IMR-90 (cell line): ENCODE data around the gene CDH23. TPM values are rescaled to one million over a fixed set of nuclear protein-coding genes. Genes with fewer than 3 reads are reported as not detected.

Experiments used
- ATAC-seq: fragments of 200-7000 bp; cut with Tn5 transposase; 2 replicates; pipeline ENCODE4 v1.9.1; 2020; ENCODE audit warnings: low read depth, mild to moderate bottlenecking, moderate library complexity
- BruUV-seq: library from RNA; stranded (reverse); fragments of 400-500 nt; replicated peaks from 2 replicates; lab custom pipeline; 2021; lab: Mats Ljungman, UMichigan
- CTCF ChIA-PET: fragments of 300-600 bp; formaldehyde crosslinking; extraction: SDS; loops from one replicate; lab custom pipeline; 2021; ENCODE audit warnings: antibody characterized with exemption; lab: Yijun Ruan, JAX
- POLR2A ChIA-PET: fragments of 300-600 bp; sonication (Branson Sonifier 250); formaldehyde crosslinking; loops from one replicate; lab custom pipeline; 2022; ENCODE audit warnings: antibody characterized with exemption; ENCODE audit not compliant: unreplicated experiment; lab: Charles Lee
- DNase-seq: peaks from one replicate; pipeline ENCODE4 v3.0.0; 2013
- H2AFZ ChIP-seq: replicated peaks from 2 replicates; pipeline ENCODE3; 2013; ENCODE audit warnings: low read length, mild to moderate bottlenecking; ENCODE audit not compliant: poor library complexity
- H2AK5ac ChIP-seq: 2 replicates; pipeline ENCODE4 v1.6.1; 2013; ENCODE audit warnings: low read depth, low read length, inconsistent platforms
- H2AK9ac ChIP-seq: replicated peaks from 2 replicates; pipeline ENCODE3; 2013; ENCODE audit warnings: mild to moderate bottlenecking, low read depth, low read length, moderate library complexity; ENCODE audit not compliant: poor library complexity
- H2BK120ac ChIP-seq: 2 replicates; pipeline ENCODE4 v1.6.1; 2013; ENCODE audit warnings: low read depth, low read length, inconsistent platforms
- H2BK15ac ChIP-seq: 3 replicates; pipeline ENCODE4 v1.6.1; 2013; ENCODE audit warnings: low read depth, low read length, inconsistent platforms
- H2BK20ac ChIP-seq: 2 replicates; pipeline ENCODE4 v1.6.1; 2013; ENCODE audit warnings: low read depth, mild to moderate bottlenecking, inconsistent platforms, low read length, moderate library complexity
- H2BK5ac ChIP-seq: 2 replicates; pipeline ENCODE4 v1.6.1; 2013; ENCODE audit warnings: mild to moderate bottlenecking, low read depth, low read length, inconsistent platforms; ENCODE audit not compliant: poor library complexity, severe bottlenecking
- H3K14ac ChIP-seq: replicated peaks from 2 replicates; pipeline ENCODE4 v1.6.1; 2013; ENCODE audit warnings: low read depth, low read length, inconsistent platforms
- H3K18ac ChIP-seq: 2 replicates; pipeline ENCODE4 v1.6.1; 2013; ENCODE audit warnings: low read depth, low read length, control low read depth
- H3K23ac ChIP-seq: 2 replicates; pipeline ENCODE4 v1.6.1; 2013; ENCODE audit warnings: low read depth, low read length, inconsistent platforms
- H3K27ac ChIP-seq: 2 replicates; pipeline ENCODE4 v1.5.1; 2013; ENCODE audit warnings: mild to moderate bottlenecking, control low read depth, low read length; ENCODE audit not compliant: insufficient read depth
- H3K27me3 ChIP-seq: 2 replicates; pipeline ENCODE4 v1.6.1; 2013; ENCODE audit warnings: low read length; ENCODE audit not compliant: control insufficient read depth, insufficient read depth
- H3K36me3 ChIP-seq: 2 replicates; pipeline ENCODE4 v1.6.1; 2013; ENCODE audit warnings: low read length, mixed read lengths; ENCODE audit not compliant: control insufficient read depth, insufficient read depth
- H3K4ac ChIP-seq: 2 replicates; pipeline ENCODE4 v1.6.1; 2013; ENCODE audit warnings: low read depth, low read length, inconsistent platforms
- H3K4me1 ChIP-seq: 2 replicates; pipeline ENCODE4 v1.6.1; 2013; ENCODE audit warnings: low read length, mixed read lengths; ENCODE audit not compliant: control insufficient read depth, insufficient read depth
- H3K4me2 ChIP-seq: 2 replicates; pipeline ENCODE4 v1.6.1; 2013; ENCODE audit warnings: low read depth, mild to moderate bottlenecking, control low read depth, low read length, moderate library complexity
- H3K4me3 ChIP-seq: 2 replicates; pipeline ENCODE4 v1.5.1; 2013; ENCODE audit warnings: low read depth, mild to moderate bottlenecking, control low read depth, low read length, moderate library complexity; ENCODE audit not compliant: insufficient read depth
- H3K56ac ChIP-seq: 2 replicates; pipeline ENCODE4 v1.6.1; 2013; ENCODE audit warnings: low read length, inconsistent platforms; ENCODE audit not compliant: insufficient read depth; ENCODE audit errors: extremely low read depth
- H3K79me1 ChIP-seq, 2 experiments: 2 replicates each; pipeline ENCODE4 v1.6.1; 2013; ENCODE audit warnings: low read length in 2 of 2, inconsistent platforms in 1 of 2, low read depth in 1 of 2
- H3K9ac ChIP-seq: 2 replicates; pipeline ENCODE4 v1.6.1; 2013; ENCODE audit warnings: low read depth, low read length, control low read depth
- H3K9me1 ChIP-seq: 2 replicates; pipeline ENCODE4 v1.6.1; 2013; ENCODE audit warnings: low read length, inconsistent platforms; ENCODE audit not compliant: insufficient read depth
- H3K9me3 ChIP-seq: 2 replicates; pipeline ENCODE4 v1.6.1; 2013; ENCODE audit warnings: low read length; ENCODE audit not compliant: control insufficient read depth, insufficient read depth
- H4K20me1 ChIP-seq: 2 replicates; pipeline ENCODE4 v1.6.1; 2013; ENCODE audit warnings: low read length, inconsistent platforms; ENCODE audit not compliant: insufficient read depth
- H4K5ac ChIP-seq: 2 replicates; pipeline ENCODE4 v1.6.1; 2013; ENCODE audit warnings: mild to moderate bottlenecking, low read depth, low read length, control low read depth
- H4K8ac ChIP-seq, 2 experiments: 2 replicates each; pipeline ENCODE4 v1.6.1; 2013; ENCODE audit warnings: low read depth in 2 of 2, low read length in 2 of 2, control low read depth in 1 of 2, inconsistent platforms in 1 of 2
- H4K91ac ChIP-seq: 2 replicates; pipeline ENCODE4 v1.6.1; 2013; ENCODE audit warnings: low read depth, low read length, inconsistent platforms; ENCODE audit not compliant: insufficient read depth
- CHD1 ChIP-seq: IDR thresholded peaks from 2 replicates; pipeline ENCODE4 v1.6.1; 2012; ENCODE audit warnings: low read depth, low read length, improper control_type of control experiment
- FOS ChIP-seq: fragments of 150-350 bp; IDR thresholded peaks from 2 replicates; pipeline ENCODE4 v1.6.1; 2016; ENCODE audit warnings: low read depth, low read length
- MAFK ChIP-seq: IDR thresholded peaks from 2 replicates; pipeline ENCODE4 v1.6.1; 2012; ENCODE audit warnings: low read depth, low read length, improper control_type of control experiment
- MXI1 ChIP-seq: IDR thresholded peaks from 2 replicates; pipeline ENCODE4 v1.6.1; 2012; ENCODE audit warnings: low read depth, mild to moderate bottlenecking, low read length, moderate library complexity, borderline replicate concordance
- NFE2L2 ChIP-seq: fragments of 150-350 bp; IDR thresholded peaks from 2 replicates; pipeline ENCODE4 v1.6.1; 2016; ENCODE audit warnings: low read depth, mild to moderate bottlenecking, low read length
- RCOR1 ChIP-seq: IDR thresholded peaks from 2 replicates; pipeline ENCODE4 v1.6.1; 2012; ENCODE audit warnings: mild to moderate bottlenecking, low read length, improper control_type of control experiment; ENCODE audit not compliant: insufficient replicate concordance
- RFX5 ChIP-seq: IDR thresholded peaks from 2 replicates; pipeline ENCODE4 v1.8.0; 2012; ENCODE audit warnings: low read depth, mild to moderate bottlenecking, low read length, moderate library complexity
- SMC3 ChIP-seq: fragments of 150-350 bp; IDR thresholded peaks from 2 replicates; pipeline ENCODE4 v1.6.1; 2016; ENCODE audit warnings: low read depth, mild to moderate bottlenecking, antibody characterized with exemption, low read length, moderate library complexity
- USF2 ChIP-seq: fragments of 150-350 bp; IDR thresholded peaks from 2 replicates; pipeline ENCODE4 v1.6.1; 2017; ENCODE audit warnings: mild to moderate bottlenecking, antibody characterized with exemption, low read length, low read depth
- WGBS, 2 experiments: methylation state at CpG; one replicate each; pipeline versions ENCODE4 v1.1.5 to v1.1.7; 2013; ENCODE audit warnings: missing lambda C conversion rate in 2 of 2; ENCODE audit not compliant: insufficient read length in 1 of 2; ENCODE audit errors: extremely low coverage in 2 of 2; 5-methylcytosine and 5-hydroxymethylcytosine counted together
- dilution Hi-C: fragments of 300-500 bp; cut with HindIII; formaldehyde crosslinking; loops from one replicate; pipeline ENCODE4 v1.14.3; 2018; ENCODE audit warnings: low sequenced_read_pairs; ENCODE audit not compliant: unreplicated experiment
- in situ Hi-C: fragments of 300-500 bp; cut with MboI; formaldehyde crosslinking; loops from 3 replicates; pipeline ENCODE4 v1.14.3; 2019; ENCODE audit warnings: low sequenced_read_pairs, inconsistent platforms, mixed read lengths
- intact Hi-C: fragments of 100-400 bp; cut with micrococcal nuclease; formaldehyde crosslinking; loops from 2 replicates; pipeline ENCODE4 v1.10.0; 2022
- polyA plus RNA-seq, 3 experiments: library from polyadenylated mRNA; depleted of rRNA; stranded (reverse); fragments of >200 nt; gene quantifications; 2 replicates each; pipeline ENCODE4 v1.2.3, GENCODE V29; 2012; ENCODE audit warnings: low replicate concordance in 1 of 3
- total RNA-seq: library from RNA; depleted of rRNA; stranded (reverse); fragments of >200 nt; gene quantifications from 2 replicates; pipeline ENCODE4 v1.2.3, GENCODE V29; 2012

Gene CDH23
- total and polyA plus RNA-seq, 2 of the 4 experiments (the other 2 are of a cell fraction): under 0.01 to 0.03 TPM

DNA sequence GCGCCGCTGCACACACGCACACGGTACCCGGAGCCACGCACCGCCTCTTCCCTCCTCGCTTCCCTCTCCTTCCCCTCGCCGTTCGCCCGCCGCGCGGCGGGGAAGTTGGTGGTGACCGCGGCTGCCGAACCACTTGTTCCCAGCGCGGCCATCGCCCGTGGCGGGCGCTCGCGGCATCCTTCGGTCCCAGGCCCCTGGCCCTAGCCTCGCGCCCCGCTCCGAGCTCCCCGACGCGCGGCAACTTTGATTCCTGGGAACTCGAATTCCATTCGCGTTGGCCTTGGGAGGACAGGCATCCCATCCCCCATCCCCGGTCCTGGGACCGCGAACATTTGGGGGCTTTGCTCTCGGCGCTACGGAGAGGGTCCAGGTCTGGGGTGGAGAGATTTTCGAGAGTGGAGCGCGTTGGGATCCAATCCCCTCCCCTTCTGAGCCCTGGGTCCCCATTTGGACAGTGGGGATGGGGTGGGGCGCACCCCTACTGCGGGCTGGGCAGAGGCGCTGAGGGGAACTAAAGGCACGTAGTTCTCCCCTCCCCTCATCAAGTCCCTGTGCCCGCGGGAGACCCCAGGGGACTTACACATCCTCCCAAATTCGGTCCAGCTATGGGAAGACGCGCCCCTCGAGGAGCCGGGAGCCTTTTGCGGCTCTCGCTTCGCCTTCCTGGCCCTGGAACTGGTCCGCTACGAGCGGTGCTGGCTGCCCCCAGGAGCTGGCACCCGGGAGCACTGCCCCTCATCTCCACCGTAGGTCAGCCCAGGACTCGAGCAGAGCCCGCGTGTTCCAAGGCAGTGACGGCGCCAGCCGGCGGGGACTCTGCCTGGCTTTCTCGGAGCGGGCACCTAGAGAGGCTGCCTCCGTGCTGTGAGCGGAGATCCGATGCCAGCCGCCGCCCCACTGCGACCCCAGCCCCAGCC, 834 bp downstream of the CDH23 start:
- Histone ChIP-seq H3K23ac (no peak overlapping the region), H3K4ac (no peak overlapping the region), H2BK20ac (no peak overlapping the region), H3K14ac (no peak overlapping the region), H3K79me1 (no peaks in the 10 kb centered on the region), H4K91ac (no peak overlapping the region), H3K18ac (no peak overlapping the region), H2BK15ac (no peak overlapping the region), H2AK5ac (no peak overlapping the region), H3K27ac (no peak overlapping the region), H2AFZ (no peak overlapping the region), H3K4me1 (no peaks in the 10 kb centered on the region; the same call in 1 of the 2 replicates), H3K9me1 (no peaks in the 10 kb centered on the region), H4K8ac (no peak overlapping the region), H2BK120ac (no peak overlapping the region), H3K4me3 (no peak overlapping the region), H2AK9ac (no peak overlapping the region), H4K20me1 (no peaks in the 10 kb centered on the region), H3K9ac (no peak overlapping the region), H3K36me3 (no peaks in the 10 kb centered on the region), H2BK5ac (no peak overlapping the region), H3K9me3 (no peaks in the 10 kb centered on the region), H3K56ac (no peak overlapping the region), H3K4me2 (no peak overlapping the region), H3K27me3 (peaks cover 77% of the 10 kb centered on the region), H4K5ac (no peak overlapping the region)
- TF ChIP-seq SMC3 (no peak), MXI1 (no peak), NFE2L2 (no peak), CHD1 (no peak), MAFK (no peak), RFX5 (no peak), USF2 (no peak), FOS (no peak), RCOR1 (no peak)
- intact Hi-C loops (no loop called here), dilution Hi-C loops (no loop called here), in situ Hi-C loops (no loop called here)
- CTCF ChIA-PET: no interaction called here
- 3% methylated on average over 30 of the region's 82 CpGs; no CpG with 5 or more reads in 1 of the 2 experiments for WGBS, 2 experiments
- ATAC-seq (no peak), DNase-seq (no peak)
- POLR2A ChIA-PET: no interaction called here
- no TSS peak for BruUV-seq
